Endothelial cell of umbilical vein (primary cell): ENCODE results near the gene ARHGEF7. TPM values are rescaled to one million over a fixed set of nuclear protein-coding genes. Genes with fewer than 3 reads are reported as not detected.

Experiments
- BruUV-seq: library from RNA; stranded (reverse); fragments of 400-500 nt; replicated peaks from 2 replicates; lab custom pipeline; 2021; lab: Mats Ljungman, UMichigan
- CTCF ChIA-PET: fragments of 300-600, 350-600 bp; sonication (Branson Sonifier 250); formaldehyde crosslinking; loops from one replicate; lab custom pipeline; 2021; ENCODE audit warnings: antibody characterized with exemption, inconsistent platforms; lab: Charles Lee
- POLR2A ChIA-PET: fragments of 300-600, 350-600 bp; sonication (Branson Sonifier 250); formaldehyde crosslinking; loops from one replicate; lab custom pipeline; 2021; ENCODE audit warnings: antibody characterized with exemption, inconsistent platforms; lab: Charles Lee
- DNase-seq: peaks from one replicate; pipeline ENCODE4 v3.0.0-alpha.2; 2011; ENCODE audit warnings: low read depth, low spot score
- FAIRE-seq: peaks from 2 replicates; lab custom pipeline; 2011; peaks lifted over from hg19 to GRCh38; lab: Jason Lieb, UNC
- H2AFZ ChIP-seq: 2 replicates; pipeline ENCODE4 v1.6.0; 2012; ENCODE audit warnings: low read depth, low read length, control low read depth, inconsistent platforms
- H3K27ac ChIP-seq: 2 replicates; pipeline ENCODE4 v1.5.1; 2011; ENCODE audit warnings: low read depth, mild to moderate bottlenecking, control low read depth, low read length, moderate library complexity; ENCODE audit not compliant: insufficient read depth
- H3K27me3 ChIP-seq, 2 experiments: 2 replicates each; pipeline versions ENCODE4 v1.6.0 to v1.6.1; 2011; ENCODE audit warnings: low read length in 2 of 2, mixed read lengths in 1 of 2; ENCODE audit not compliant: control insufficient read depth in 2 of 2, insufficient read depth in 2 of 2
- H3K36me3 ChIP-seq, 2 experiments: 2 replicates in 1 of 2; 3 replicates in 1 of 2; pipeline ENCODE4 v1.5.1; 2011; ENCODE audit warnings: low read length in 2 of 2, mild to moderate bottlenecking in 1 of 2, moderate library complexity in 1 of 2; ENCODE audit not compliant: control insufficient read depth in 2 of 2, insufficient read depth in 2 of 2; ENCODE audit errors: extremely low read depth in 1 of 2
- H3K4me1 ChIP-seq: 3 replicates; pipeline ENCODE4 v1.5.1; 2011; ENCODE audit warnings: mild to moderate bottlenecking, low read length; ENCODE audit not compliant: control insufficient read depth, insufficient read depth; ENCODE audit errors: extremely low read depth
- H3K4me2 ChIP-seq: 2 replicates; pipeline ENCODE4 v1.6.1; 2011; ENCODE audit warnings: low read length, control low read depth, mixed read lengths; ENCODE audit not compliant: insufficient read depth
- H3K4me3 ChIP-seq, 3 experiments: fragments of 200-600 bp in 1 of 3; sonication (generic), shearing (Covaris generic) in 1 of 3; replicated peaks in 1 of 3; 2 replicates each; pipeline ENCODE4 v1.5.1; 2011 to 2016; ENCODE audit warnings: control low read depth in 3 of 3, low read length in 3 of 3, mild to moderate bottlenecking in 2 of 3, inconsistent platforms in 1 of 3, low read depth in 1 of 3, moderate library complexity in 1 of 3; ENCODE audit not compliant: insufficient read depth in 1 of 3
- H3K79me2 ChIP-seq: 2 replicates; pipeline ENCODE4 v1.6.0; 2012; ENCODE audit warnings: low read length, inconsistent platforms; ENCODE audit not compliant: control insufficient read depth, insufficient read depth
- H3K9ac ChIP-seq: replicated peaks from 2 replicates; pipeline ENCODE3; 2011; ENCODE audit warnings: low read length, control low read depth; ENCODE audit not compliant: insufficient read depth; ENCODE audit errors: extremely low read depth
- H3K9me1 ChIP-seq: replicated peaks from 3 replicates; pipeline ENCODE4 v1.6.0; 2011; ENCODE audit warnings: mild to moderate bottlenecking, low read length; ENCODE audit not compliant: control insufficient read depth, insufficient read depth; ENCODE audit errors: extremely low read depth
- H3K9me3 ChIP-seq: replicated peaks from 2 replicates; pipeline ENCODE4 v1.5.1; 2012; ENCODE audit warnings: low read length, inconsistent platforms; ENCODE audit not compliant: control insufficient read depth, insufficient read depth
- H4K20me1 ChIP-seq: replicated peaks from 2 replicates; pipeline ENCODE3; 2011; ENCODE audit warnings: mild to moderate bottlenecking, low read length; ENCODE audit not compliant: control insufficient read depth, insufficient read depth; ENCODE audit errors: extremely low read depth
- CTCF ChIP-seq, 2 donors: IDR thresholded peaks; 1 replicate in 1 of 2; 2 replicates in 1 of 2; pipeline ENCODE4 v1.5.1; 2011; ENCODE audit warnings: low read length in 2 of 2, mild to moderate bottlenecking in 2 of 2, moderate library complexity in 2 of 2, control low read depth in 1 of 2, inconsistent platforms in 1 of 2, low read depth in 1 of 2; ENCODE audit not compliant: insufficient read depth in 1 of 2; ENCODE audit errors: extremely low read depth in 1 of 2
- EZH2 ChIP-seq: IDR thresholded peaks from 2 replicates; pipeline ENCODE4 v1.6.1; 2012; ENCODE audit warnings: borderline replicate concordance, low read depth, mild to moderate bottlenecking, moderate library complexity, low read length, inconsistent platforms; ENCODE audit not compliant: severe bottlenecking
- FOS ChIP-seq: IDR thresholded peaks from 2 replicates; pipeline ENCODE4 v1.6.1; 2011; ENCODE audit warnings: mild to moderate bottlenecking, low read length, moderate library complexity, borderline replicate concordance; ENCODE audit not compliant: insufficient read depth
- GATA2 ChIP-seq: IDR thresholded peaks from 2 replicates; pipeline ENCODE4 v1.7.0; 2011; ENCODE audit warnings: low read depth, mild to moderate bottlenecking, moderate library complexity, mixed read lengths, low read length; ENCODE audit not compliant: insufficient read length, insufficient read depth
- JUN ChIP-seq: IDR thresholded peaks from 2 replicates; pipeline ENCODE4 v1.6.1; 2011; ENCODE audit warnings: borderline replicate concordance, low read depth; ENCODE audit not compliant: insufficient read length, insufficient read depth
- MAX ChIP-seq: IDR thresholded peaks from 2 replicates; pipeline ENCODE4 v1.6.1; 2011; ENCODE audit not compliant: insufficient read depth, insufficient read length
- MYC ChIP-seq: IDR thresholded peaks from one replicate; pipeline ENCODE4 v1.6.1; 2011; ENCODE audit warnings: mild to moderate bottlenecking, low read depth, low read length
- POLR2A ChIP-seq: IDR thresholded peaks from 2 replicates; pipeline ENCODE4 v1.6.1; 2012; ENCODE audit warnings: low read depth, mild to moderate bottlenecking, control low read depth, low read length
- POLR2AphosphoS5 ChIP-seq: IDR thresholded peaks from 2 replicates; pipeline ENCODE4 v1.6.1; 2012; ENCODE audit warnings: low read depth, mild to moderate bottlenecking, control low read depth, low read length, moderate library complexity; ENCODE audit not compliant: insufficient read depth
- dilution Hi-C: fragments of 300-500 bp; cut with MboI; formaldehyde crosslinking; loops from one replicate; pipeline ENCODE4 v1.15.0; 2019; ENCODE audit warnings: low sequenced_read_pairs; ENCODE audit not compliant: extremely low pct_ligation_motif_present
- intact Hi-C: fragments of 100-400 bp; cut with micrococcal nuclease; formaldehyde crosslinking; loops from one replicate; pipeline ENCODE4 v1.10.0; 2022
- polyA plus RNA-seq, 4 experiments: library from polyadenylated mRNA; depleted of rRNA in 3 of 4; stranded (reverse) in 3 of 4; unstranded in 1 of 4; fragments of >200 nt; gene quantifications; 2 replicates each; pipeline versions ENCODE4 v1.2.1 to v1.2.3, GENCODE V29; 2011 to 2012; ENCODE audit warnings: missing spikeins in 1 of 4
- total RNA-seq: library from RNA; stranded (reverse); gene quantifications from 2 replicates; pipeline ENCODE4 v1.2.3, GENCODE V29; 2021

ARHGEF7 gene
- total and polyA plus RNA-seq, 2 donors (not counting 3 experiments of a cell fraction or from before 2014, with no cell fraction given): 94.9 to 155 TPM

- CTCF ChIA-PET: no interaction called here
- H3K4me2 ChIP-seq: no peak overlapping the region
- H3K9me1 ChIP-seq: no peaks in the 10 kb centered on the region
- H4K20me1 ChIP-seq: no peaks in the 10 kb centered on the region
- no TSS peak for BruUV-seq
- no peak overlapping the region for H3K27ac ChIP-seq
- no peaks in the 10 kb centered on the region for H3K4me1 ChIP-seq
- TF ChIP-seq CTCF (IDR thresholded peaks at IDR 0.05; ENCODE audit: extremely low read depth in 1 of 2, insufficient read depth in 1 of 2, low read depth in 1 of 2, low read length in 2 of 2): no peak
- TF ChIP-seq POLR2AphosphoS5: no peak
- no peak for TF ChIP-seq MAX
- TF ChIP-seq MYC: no peak
- TF ChIP-seq GATA2: no peak
- TF ChIP-seq FOS: no peak
- no peak for TF ChIP-seq JUN
- TF ChIP-seq EZH2: no peak
- TF ChIP-seq POLR2A: no peak
- POLR2A ChIA-PET: no interaction called here
- H3K27me3 ChIP-seq: peaks cover 4 to 5% of the 10 kb centered on the region in 2 experiments
- intact Hi-C loops: no loop called here
- no peak overlapping the region for H3K4me3 ChIP-seq
- dilution Hi-C loops: no loop called here
- no peak overlapping the region for H3K9ac ChIP-seq
- FAIRE-seq (no peak), DNase-seq (no peak)
- H2AFZ ChIP-seq: no peak overlapping the region
- H3K36me3 ChIP-seq: no peaks in the 10 kb centered on the region
- no peaks in the 10 kb centered on the region for H3K9me3 ChIP-seq
- H3K79me2 ChIP-seq: no peaks in the 10 kb centered on the region
These were observed 24.9 kb upstream of the ARHGEF7 start for GRCh38 chr13:111090169-111090568.
